NCI-H2171 treated with DMSO at 0.1 percent for 48 hours (cell line): ENCODE results near the gene NPIPA5.
"Not testable (repeated sequence)": the region's sequence is repeated elsewhere in the genome, so short reads cannot be mapped to it uniquely, and the experiment has no call there.

Experiments
- DNase-seq: peaks from one replicate; lab custom pipeline; 2025; lab: John Stamatoyannopoulos, UW

The NPIPA5 gene

GRCh38 chr16:15389916-15390315 lies 11.8 kb upstream of the NPIPA5 start:
- DNase-seq, result not testable (repeated sequence)

DNA sequence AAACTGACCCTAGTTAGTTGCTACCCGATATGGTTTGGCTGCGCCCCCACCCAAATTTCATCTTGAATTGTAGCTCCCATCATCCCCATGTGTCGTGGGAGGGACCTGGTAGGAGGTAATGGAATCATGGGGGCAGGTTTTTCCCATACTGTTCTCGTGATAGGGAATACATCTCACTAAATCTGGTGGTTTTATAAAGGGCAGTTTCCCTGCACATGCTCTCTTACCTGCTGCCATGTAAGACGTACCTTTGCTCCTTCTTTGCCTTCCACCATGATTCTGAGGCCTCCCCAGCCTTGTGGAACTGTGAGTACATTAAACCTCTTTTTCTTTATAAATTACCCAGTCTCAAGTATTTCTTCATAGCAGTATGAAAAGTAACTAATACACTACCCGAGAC lies 10.0 kb upstream of the NPIPA5 start:
- DNase-seq, result not testable (repeated sequence)

- not testable (repeated sequence) for DNase-seq
Observed at GRCh38 chr16:15382810-15383209, 4.7 kb upstream of the NPIPA5 start.

GRCh38 chr16:15357495-15357894 lies 20.6 kb downstream of the NPIPA5 start:
- DNase-seq, result not testable (repeated sequence)

DNA sequence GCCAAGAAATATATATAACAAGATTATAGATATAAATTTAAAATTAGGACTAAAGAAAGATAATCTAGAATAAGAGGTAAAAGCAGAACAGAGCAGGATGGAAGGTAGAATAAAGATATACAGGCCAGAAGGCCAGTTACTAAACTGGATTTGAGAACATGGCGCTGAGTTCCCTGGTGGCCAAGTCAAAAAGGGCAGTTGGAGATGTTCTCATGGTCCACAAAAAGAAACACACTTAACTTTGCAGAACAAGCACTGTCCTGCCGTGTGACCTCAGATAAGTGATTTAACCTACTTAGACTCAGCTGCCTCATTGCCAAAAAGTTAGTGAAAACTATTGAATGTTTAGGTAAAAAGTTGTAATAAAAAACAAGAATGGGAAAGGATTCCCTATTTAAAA lies 23.2 kb downstream of the NPIPA5 start:
- not testable (repeated sequence) for DNase-seq

DNA sequence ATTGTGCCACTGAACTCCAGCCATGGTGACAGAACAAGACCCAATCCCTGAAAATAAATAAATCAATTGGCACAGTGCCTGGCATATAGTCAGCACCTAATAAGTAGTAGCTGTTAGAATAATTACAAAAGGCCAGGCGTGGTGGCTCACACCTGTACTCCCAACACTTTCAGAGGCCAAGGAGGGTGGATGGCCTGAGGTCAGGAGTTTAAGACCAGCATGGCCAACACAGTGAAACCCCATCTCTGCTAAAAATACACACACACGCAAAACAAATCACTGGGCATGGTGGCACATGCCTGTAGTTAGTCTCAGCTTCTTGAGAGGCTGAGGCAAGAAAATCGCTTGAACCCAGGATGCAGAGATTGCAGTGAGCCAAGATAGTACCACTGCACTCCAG lies 25.2 kb downstream of the NPIPA5 start:
- not testable (repeated sequence) for DNase-seq

- DNase-seq, result not testable (repeated sequence)
Observed at GRCh38 chr16:15351745-15352144, 26.3 kb downstream of the NPIPA5 start.

DNA sequence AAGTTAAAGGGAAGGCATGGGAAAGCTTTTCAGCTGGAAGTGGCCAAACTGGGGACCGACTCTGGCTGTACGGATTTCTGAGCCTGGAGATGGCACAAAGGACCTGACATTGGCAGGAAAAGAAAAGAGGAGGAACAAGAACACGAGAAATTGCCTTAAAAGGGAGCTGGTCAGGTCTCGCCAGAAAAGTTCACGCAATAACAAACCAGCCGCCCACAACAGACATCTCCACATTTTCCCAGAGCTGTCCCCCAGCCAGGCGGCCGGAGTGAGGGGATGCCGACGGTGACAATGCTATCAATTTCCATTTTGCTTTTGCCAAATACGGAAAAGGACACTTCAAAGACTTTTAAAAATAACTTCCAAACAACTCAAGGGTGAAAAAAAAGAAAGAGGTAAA lies 26.8 kb downstream of the NPIPA5 start:
- DNase-seq, result not testable (repeated sequence)

DNA sequence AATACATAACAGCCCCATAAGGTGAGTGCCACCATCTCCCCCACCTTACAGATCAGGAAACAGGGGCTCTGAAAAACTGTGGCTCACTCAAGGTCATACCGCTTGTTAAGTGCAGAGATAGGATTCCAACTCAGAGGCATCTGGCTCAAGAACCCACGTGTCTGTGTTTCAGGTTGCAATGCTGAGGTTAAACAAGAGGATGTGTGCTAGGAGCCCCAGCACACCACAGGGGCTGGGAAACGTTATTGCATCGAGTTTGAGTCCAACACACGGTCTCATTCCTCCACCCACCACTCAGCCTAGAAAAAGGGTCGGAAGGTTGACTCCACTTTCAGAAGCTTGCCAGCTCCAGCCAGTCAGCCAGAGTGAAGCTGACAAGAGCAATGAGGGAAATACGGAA lies 29.4 kb downstream of the NPIPA5 start:
- DNase-seq, result not testable (repeated sequence)

DNA sequence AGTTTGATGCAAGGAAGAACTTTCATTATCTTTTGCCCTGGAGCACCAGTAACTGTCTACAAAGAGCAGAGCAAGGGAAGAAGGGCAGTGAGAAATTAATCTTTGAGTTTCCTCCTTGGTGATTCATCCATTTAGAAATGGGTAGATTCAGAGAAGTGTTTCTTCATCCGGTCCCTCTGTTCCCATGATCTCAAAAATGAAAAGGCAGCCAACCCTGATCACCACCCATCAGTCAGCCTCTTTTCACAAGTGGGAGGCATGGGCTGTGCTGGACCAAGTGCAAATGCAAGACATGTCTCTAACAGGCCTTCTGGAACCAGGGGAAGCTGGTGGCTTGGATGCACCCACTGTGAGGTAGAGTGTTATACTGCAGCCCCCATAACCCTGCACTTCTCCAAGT lies 35.8 kb downstream of the NPIPA5 start:
- DNase-seq, result not testable (repeated sequence)

DNA sequence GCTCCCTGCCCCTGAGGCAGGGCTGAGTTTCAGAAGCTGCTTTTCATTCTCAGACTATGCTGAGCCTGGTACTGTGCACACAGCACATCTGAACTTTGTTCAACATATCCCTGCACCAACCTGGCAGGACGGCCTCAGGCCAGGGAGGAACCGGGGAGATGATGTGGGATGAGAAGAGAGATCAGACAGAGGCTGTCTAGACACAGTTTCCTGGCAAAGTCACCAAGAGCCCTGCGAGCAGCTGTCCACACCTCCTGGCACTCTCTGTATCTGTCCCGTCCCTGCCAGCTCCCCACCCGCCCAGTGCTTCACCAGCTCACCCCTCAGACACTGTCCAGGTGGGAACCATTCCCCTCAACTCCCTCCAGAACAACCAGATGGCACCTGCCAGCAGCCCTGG lies 39.1 kb downstream of the NPIPA5 start:
- not testable (repeated sequence) for DNase-seq

DNA sequence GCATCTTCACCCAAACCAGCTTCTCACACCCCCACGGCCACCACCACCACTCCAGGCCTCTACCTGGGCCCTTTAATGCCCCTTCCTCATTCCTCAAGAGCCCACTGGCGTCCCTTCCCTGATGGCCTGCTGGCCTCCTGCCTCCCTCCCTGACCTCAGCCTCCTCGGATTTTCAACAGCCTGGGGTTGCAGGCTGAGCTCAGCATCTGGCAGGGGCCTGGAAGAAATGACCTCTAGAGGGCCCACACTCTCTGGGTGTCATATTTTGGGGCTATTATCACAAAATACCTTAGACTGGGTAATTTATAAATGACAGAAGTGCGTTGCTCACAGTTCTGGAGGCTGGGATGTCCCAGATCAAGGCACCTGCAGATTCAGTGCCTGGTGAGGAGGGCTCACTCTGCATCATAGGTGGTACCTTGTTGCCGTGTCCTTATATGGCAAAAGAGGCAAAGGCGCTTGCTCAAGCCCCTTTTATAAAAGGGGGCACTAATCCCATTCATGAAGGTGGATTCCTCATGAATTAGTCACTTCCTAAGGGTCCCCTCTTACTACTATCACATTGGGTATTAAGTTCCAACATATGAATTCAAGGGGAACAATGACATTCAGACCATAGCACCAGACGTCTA lies 40.0 kb downstream of the NPIPA5 start:
- DNase-seq, result not testable (repeated sequence)

DNA sequence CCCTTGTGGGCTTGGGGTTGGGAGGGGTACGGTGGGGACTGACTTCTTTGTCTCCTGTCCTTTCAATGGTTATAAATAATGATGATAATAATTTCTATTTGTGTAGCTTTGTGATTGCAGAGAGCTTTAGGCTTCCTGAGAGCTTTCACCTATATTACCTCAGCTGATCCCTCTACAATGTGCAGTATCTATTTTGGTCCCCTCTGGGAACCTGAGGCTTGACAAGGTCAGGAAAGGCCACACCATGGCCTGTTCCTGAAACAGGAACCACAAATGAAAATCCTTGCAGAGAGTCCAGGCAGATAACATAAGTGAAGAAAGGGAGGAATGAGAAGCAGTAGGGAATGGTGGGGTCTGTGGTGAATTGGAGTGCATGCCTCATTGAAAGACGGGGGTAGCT lies 42.5 kb downstream of the NPIPA5 start:
- DNase-seq, result not testable (repeated sequence)

DNA sequence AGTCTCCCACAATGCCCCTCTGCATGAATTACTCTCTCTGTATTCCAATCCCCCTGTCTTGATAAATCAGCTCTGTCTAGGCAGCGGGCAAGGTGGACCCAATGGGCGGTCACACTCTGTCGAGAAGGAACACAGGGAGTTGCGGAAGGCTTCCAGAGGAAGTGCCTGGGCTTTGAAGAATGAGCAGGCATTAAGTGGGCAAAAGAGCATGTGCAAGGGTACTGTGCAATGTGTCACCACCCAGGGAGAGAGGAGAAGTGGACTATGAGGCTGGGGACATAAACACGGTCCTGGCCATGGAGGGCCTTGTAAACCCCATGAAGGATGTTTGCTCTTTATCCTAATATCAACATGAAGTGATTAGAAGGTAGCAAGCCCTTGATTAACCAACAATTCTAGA lies 44.1 kb downstream of the NPIPA5 start:
- DNase-seq, result not testable (repeated sequence)

DNA sequence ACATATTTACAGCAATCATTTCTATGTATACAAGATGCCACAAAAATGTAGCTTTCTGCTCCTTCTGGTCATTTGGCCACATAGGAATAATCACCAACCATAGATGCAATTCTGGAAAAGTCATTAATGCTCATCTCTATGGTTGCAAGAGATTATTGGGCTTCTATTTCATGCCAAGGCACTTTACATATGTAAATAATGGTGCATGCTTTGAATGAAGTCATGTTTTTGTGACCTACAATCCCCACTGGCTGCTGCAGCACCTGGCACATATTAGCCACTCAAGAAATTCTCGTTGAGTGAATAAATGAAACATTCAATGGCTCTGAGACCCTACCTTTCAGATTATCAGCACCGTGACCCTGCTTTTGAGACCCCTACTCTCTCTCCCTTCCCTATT lies 47.1 kb downstream of the NPIPA5 start:
- DNase-seq, result not testable (repeated sequence)

GRCh38 chr16:15324954-15325353 lies 53.1 kb downstream of the NPIPA5 start:
- DNase-seq, result not testable (repeated sequence)

DNA sequence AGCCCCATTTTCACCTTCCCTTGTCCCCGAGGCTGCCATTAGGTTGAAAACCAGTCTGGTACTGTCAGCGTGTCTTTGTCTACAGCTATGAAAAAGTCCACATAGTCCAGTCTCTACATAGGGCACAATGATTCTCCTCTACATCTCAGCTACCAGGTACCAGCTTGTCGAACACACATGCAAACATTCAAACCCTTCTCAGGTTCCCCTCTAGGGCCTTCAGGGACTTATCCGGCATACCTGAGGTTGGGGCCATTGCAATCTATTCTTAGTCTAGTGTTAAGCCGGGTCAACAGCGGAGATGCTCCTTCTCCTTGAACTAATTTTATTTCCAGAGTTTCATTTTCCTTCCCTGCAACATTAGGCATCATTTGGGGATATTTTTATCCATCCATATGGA lies 54.7 kb downstream of the NPIPA5 start:
- not testable (repeated sequence) for DNase-seq

- DNase-seq, result not testable (repeated sequence)
Observed at GRCh38 chr16:15321221-15321620, 56.9 kb downstream of the NPIPA5 start.

DNA sequence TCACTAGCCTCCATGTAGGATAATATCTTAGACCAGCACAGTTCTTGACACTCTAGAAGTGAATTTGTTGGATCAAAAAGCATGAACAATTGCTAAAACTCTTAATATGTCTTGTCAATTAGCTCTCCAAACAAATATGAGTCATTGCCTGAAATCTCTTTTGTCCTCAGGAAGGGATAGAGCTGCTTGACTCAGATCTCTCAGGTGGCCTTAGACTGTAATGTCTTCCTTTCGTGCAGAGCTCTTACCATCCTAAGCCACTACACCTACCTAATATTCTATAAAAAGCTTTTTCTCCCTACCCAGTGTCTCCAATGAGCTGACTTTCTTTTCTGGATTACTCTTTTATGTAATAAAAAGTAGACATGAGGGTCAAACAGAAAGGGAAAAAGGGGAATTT lies 63.5 kb downstream of the NPIPA5 start:
- not testable (repeated sequence) for DNase-seq
